Aorta (tissue), 5 donors: ENCODE measurements around the gene FKBP15. TPM values are rescaled to one million over a fixed set of nuclear protein-coding genes. Genes with fewer than 3 reads are reported as not detected.

Experiments used
- ATAC-seq: fragments of 200-7000 bp; cut with Tn5 transposase; one replicate; pipeline ENCODE4 v1.9.1; 2022; ENCODE audit warnings: moderate library complexity; ENCODE audit not compliant: low FRiP score
- DNase-seq, 2 donors: peaks; one replicate each; pipeline ENCODE4 v3.0.0-alpha.2; 2020
- H3K27ac ChIP-seq, 2 donors: one replicate each; pipeline ENCODE4 v1.5.1; 2013; ENCODE audit warnings: low read length in 2 of 2, mild to moderate bottlenecking in 2 of 2, moderate library complexity in 2 of 2, control low read depth in 1 of 2, inconsistent platforms in 1 of 2, low read depth in 1 of 2
- H3K27me3 ChIP-seq, 2 donors: one replicate each; pipeline ENCODE4 v1.6.1; 2013; ENCODE audit warnings: control low read depth in 1 of 2, low read length in 1 of 2, mild to moderate bottlenecking in 1 of 2, moderate library complexity in 1 of 2; ENCODE audit not compliant: insufficient read depth in 2 of 2, control insufficient read depth in 1 of 2
- H3K36me3 ChIP-seq, 2 donors: one replicate each; pipeline ENCODE4 v1.6.1; 2013; ENCODE audit warnings: control low read depth in 1 of 2, low read length in 1 of 2, mild to moderate bottlenecking in 1 of 2; ENCODE audit not compliant: insufficient read depth in 2 of 2, control insufficient read depth in 1 of 2
- H3K4me1 ChIP-seq, 2 donors: one replicate each; pipeline ENCODE4 v1.6.1; 2013; ENCODE audit warnings: low read length in 2 of 2, control low read depth in 1 of 2, mild to moderate bottlenecking in 1 of 2, moderate library complexity in 1 of 2; ENCODE audit not compliant: insufficient read depth in 2 of 2, control insufficient read depth in 1 of 2
- H3K4me3 ChIP-seq, 2 donors: one replicate each; pipeline ENCODE4 v1.5.1; 2013; ENCODE audit warnings: low read length in 2 of 2, control low read depth in 1 of 2, mild to moderate bottlenecking in 1 of 2
- H3K9me3 ChIP-seq: one replicate; pipeline ENCODE4 v1.6.1; 2013; ENCODE audit warnings: mild to moderate bottlenecking, low read length; ENCODE audit not compliant: control insufficient read depth
- WGBS, 2 donors: extraction: QIAGEN DNeasy Blood & Tissue Kit; methylation state at CpG; one replicate each; pipeline ENCODE4 v1.1.7; 2013; 5-methylcytosine and 5-hydroxymethylcytosine counted together
- intact Hi-C, 2 donors: fragments of 100-400 bp; cut with DNase I; formaldehyde crosslinking; loops; one replicate each; pipeline versions ENCODE4 v1.14.2 to v1.15.0; 2022
- polyA plus RNA-seq, 2 donors: library from polyadenylated mRNA; stranded (reverse); fragments of 200-250 nt; gene quantifications; one replicate each; pipeline ENCODE4 v1.2.3, GENCODE V29; 2013
- total RNA-seq, 2 donors: library from RNA; stranded (reverse); fragmentation: NEBNext Ultra II Directional; extraction: Animal tissue kit (Norgen Biotek cat#: 25700); gene quantifications; one replicate each; pipeline ENCODE4 v1.2.1, GENCODE V29; 2021
- donor health status: healthy with polysubstance abuse.
- donor health status: Bipolar disorder and iron deficiency.
- donor health status: DM: no; HTN: no; CAD: no.
- donor health status: DM: no; HTN: no; CAD: no.
- donor health status: DM: yes; HTN: yes; CAD: no.

Gene FKBP15
- total and polyA plus RNA-seq, 4 donors: 8.4 to 48.3 (median 20.2) TPM

DNA sequence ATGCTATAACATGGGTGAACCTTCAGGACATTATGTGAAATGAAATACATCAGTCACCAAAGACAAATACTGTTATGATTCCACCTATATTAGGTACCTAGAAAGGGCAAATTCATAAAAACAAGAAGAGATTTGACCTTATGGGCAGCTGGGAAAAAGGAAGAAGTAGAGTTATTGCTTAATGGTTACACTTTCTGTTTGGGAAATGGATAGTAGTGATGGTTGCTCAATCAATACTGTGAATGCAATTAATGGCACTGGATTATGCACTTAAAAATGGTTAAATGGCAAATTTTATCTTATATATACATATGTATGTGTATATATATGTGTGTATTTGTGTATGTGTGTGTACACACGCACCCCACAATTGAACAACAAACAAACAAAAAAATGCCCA, 15.2 kb downstream of the FKBP15 start:
- no peak for DNase-seq
- Histone ChIP-seq H3K36me3 (peaks cover 4 to 12% of the 10 kb centered on the region in 2 donors), H3K9me3 (no peaks in the 10 kb centered on the region), H3K4me3 (no peak overlapping the region), H3K27me3 (no peaks in the 10 kb centered on the region), H3K27ac (no peak overlapping the region), H3K4me1 (no peaks in the 10 kb centered on the region)
- 91 to 92% methylated on average over 1 of the region's 1 CpG for WGBS, 2 donors
- no peak for ATAC-seq
- intact Hi-C loops: no loop called here

DNA sequence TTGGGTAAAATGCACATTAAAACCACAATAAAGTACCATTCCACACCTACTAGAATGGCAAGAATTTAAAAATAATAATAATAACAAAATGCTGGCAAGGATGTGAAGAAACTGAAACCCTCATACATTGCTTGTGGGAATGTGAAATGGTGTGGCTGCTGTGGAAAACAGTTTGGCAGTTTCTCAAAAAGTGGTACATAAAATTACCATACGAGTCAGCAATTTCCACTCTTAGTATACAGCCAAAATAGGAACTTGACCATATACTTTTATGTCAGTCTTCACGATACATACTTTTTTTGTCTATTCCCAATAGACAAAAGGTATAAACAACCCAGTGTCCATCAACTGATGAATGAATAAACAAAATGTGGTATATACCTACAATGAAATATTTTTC, 15.6 kb downstream of the FKBP15 start:
- ATAC-seq: no peak
- 85 to 86% methylated on average over 2 of the region's 2 CpGs for WGBS, 2 donors
- DNase-seq: no peak
- intact Hi-C loops: no loop called here
- Histone ChIP-seq H3K27me3 (no peaks in the 10 kb centered on the region), H3K4me1 (no peaks in the 10 kb centered on the region), H3K4me3 (no peak overlapping the region), H3K27ac (no peak overlapping the region), H3K36me3 (peaks cover 4 to 12% of the 10 kb centered on the region in 2 donors), H3K9me3 (no peaks in the 10 kb centered on the region)

DNA sequence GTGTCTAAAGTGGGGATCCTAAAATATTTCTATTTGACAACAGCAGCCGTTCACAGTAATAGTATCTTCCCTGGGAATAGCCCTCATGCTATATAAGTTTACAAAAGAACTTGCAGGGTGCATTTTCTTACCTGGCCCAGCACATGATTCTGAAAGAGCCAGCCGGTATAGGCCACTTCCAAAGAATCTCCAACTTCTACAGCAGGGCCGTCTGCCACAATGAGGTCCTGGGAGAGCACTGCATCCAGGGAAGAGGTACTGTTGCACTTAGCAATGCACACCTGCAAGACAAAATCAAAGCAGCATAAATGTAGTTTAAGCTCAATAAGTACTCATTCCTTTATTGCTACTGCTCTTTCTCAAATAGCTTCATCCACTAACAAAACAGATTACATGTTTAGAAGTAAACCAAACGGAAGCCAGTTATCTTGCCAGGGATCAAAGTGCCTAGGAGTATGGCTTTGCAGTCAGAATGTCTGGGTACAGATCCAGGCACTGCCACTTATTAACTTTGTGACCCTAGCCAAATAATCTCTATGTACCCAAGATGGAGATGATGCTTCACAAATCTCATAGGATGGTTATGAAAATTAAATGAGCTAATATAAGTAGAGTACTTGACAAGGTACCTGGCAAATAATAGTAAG, 21.3 kb downstream of the FKBP15 start:
- peaks cover 3 to 9% of the 10 kb centered on the region in 2 donors for H3K36me3 ChIP-seq

DNA sequence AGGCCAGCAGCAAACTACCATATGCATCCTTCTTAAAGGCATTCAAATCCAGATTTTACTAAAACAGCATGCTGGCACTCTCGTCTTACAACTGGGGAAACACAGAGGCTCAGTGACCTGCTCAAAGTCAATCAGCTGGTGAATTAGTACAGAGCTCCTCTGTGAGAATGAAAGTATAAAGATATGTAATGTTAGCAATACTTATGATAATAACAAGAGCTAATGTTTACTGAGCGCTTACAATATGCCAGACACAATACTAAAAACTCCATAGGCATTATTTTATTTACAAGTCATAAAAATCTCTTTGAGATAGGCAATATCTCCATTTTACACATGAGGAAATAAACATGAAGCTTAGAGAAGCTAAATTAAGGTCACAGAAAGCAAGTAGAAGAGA, 28.6 kb downstream of the FKBP15 start:
- Histone ChIP-seq H3K4me3 (no peak overlapping the region), H3K27ac (no peak overlapping the region), H3K4me1 (no peaks in the 10 kb centered on the region), H3K27me3 (no peaks in the 10 kb centered on the region), H3K9me3 (no peaks in the 10 kb centered on the region), H3K36me3 (peaks cover 0 to 11% of the 10 kb centered on the region in 2 donors)
- 55 to 66% methylated on average over 2 of the region's 2 CpGs for WGBS, 2 donors
- intact Hi-C loops: no loop called here
- ATAC-seq (no peak), DNase-seq (no peak)

More for the DNA sequence above, 21.3 kb downstream of the FKBP15 start:
- no peak for DNase-seq
- ATAC-seq: no peak
- Histone ChIP-seq H3K4me3 (no peak overlapping the region), H3K9me3 (no peaks in the 10 kb centered on the region), H3K27ac (no peak overlapping the region), H3K4me1 (no peaks in the 10 kb centered on the region), H3K27me3 (no peaks in the 10 kb centered on the region)
- intact Hi-C loops: no loop called here
- 76 to 82% methylated on average over 4 of the region's 4 CpGs for WGBS, 2 donors

DNA sequence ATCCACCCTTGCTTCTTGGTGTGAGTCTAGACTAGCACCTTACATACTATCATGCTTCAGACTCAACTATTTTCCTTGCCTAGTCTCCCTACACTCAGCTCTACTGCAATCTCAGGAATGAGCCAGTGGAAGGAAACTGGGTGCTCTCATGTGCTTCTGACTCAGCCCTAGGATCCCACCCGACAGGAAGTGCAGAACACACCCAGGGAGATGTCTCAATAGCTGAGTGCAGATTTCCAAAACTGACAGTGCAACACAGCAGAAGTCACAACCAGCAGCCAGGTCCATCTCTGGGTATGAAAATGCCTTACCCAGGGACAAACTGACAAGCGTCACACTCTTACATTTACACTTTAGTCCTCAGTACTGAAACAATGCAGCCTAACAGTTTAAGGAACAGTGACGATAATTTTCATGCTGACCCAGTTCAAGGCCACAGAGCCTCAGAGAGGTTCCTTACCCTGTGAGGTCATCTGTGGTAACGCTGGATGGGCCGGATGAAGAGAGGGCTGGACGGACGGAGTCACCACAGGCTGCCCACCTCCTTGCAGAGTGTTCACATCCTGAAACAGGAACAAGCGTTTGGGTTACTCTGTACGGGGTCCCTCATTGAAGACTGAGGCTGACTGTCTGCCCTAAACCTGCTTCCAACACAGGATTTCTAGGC, 33.0 kb downstream of the FKBP15 start:
- H3K27me3 ChIP-seq: no peaks in the 10 kb centered on the region
- no peak overlapping the region for H3K4me3 ChIP-seq
- ATAC-seq: peak; percentile 80
- 92 to 93% methylated on average over 9 of the region's 9 CpGs for WGBS, 2 donors
- H3K4me1 ChIP-seq: no peaks in the 10 kb centered on the region
- H3K36me3 ChIP-seq: peaks cover 4 to 20% of the 10 kb centered on the region in 2 donors
- intact Hi-C loops: no loop called here
- no peak overlapping the region for H3K27ac ChIP-seq
- peak in 1 of 2 donors; percentile 80 for DNase-seq
- no peaks in the 10 kb centered on the region for H3K9me3 ChIP-seq

DNA sequence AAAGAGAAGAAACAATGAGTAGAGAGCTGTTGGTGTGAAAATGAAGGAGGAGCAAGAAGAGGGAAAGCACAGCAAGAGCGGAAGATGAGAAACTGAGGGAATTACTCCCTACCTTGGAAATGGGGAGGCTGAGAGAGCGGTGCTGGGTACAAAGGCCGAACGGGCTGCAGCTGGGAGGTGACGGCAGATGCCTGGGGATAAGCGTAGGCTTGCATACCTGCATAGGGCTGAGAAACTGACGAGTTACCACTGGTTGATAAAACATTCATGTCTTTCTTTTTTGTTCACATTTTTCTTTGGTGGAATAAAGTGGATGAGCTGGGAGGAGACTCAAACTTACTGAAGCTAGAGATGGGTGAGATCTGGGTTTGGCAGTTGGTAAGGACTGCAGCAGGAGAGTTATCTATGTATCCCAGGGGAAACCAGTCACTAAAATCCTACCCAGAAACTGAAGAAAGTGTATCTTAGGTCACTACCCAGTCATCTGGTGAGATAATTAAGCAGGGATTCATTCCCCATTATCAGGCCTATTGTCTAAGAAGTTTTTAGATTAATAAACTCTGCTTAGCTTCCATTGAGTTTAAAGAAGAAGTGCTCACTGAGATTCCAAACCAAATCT, 34.8 kb downstream of the FKBP15 start:
- DNase-seq (no peak), ATAC-seq (no peak)
- H3K4me1 ChIP-seq: no peaks in the 10 kb centered on the region
- H3K9me3 ChIP-seq: no peaks in the 10 kb centered on the region
- H3K27me3 ChIP-seq: no peaks in the 10 kb centered on the region
- H3K4me3 ChIP-seq: no peak overlapping the region
- no peak overlapping the region for H3K27ac ChIP-seq
- intact Hi-C loops: no loop called here
- H3K36me3 ChIP-seq: peaks cover 11 to 20% of the 10 kb centered on the region in 2 donors
- WGBS, 2 donors: 96% methylated on average over 7 of the region's 7 CpGs

DNA sequence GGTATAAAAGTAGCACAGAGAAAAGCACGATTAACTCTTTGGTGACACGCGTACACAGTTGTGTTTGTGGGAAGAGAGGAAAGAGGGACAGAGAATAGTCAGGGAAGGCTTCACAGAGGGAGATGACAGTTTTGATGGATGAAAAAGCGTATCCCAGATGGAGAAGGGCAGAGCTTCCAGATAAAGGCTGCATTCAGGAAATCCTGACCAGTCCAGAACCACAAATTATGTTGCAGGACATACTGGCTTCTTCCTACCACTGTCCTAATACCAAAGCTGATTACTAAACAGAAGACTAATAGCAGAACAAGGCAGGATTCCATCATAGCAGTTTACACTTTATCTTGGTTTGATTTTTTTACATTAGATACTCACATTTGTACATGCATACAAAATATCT, 35.8 kb downstream of the FKBP15 start:
- WGBS, 2 donors: 89 to 92% methylated on average over 4 of the region's 4 CpGs
- Histone ChIP-seq H3K27ac (no peak overlapping the region), H3K9me3 (no peaks in the 10 kb centered on the region), H3K27me3 (no peaks in the 10 kb centered on the region), H3K36me3 (peaks cover 11 to 20% of the 10 kb centered on the region in 2 donors), H3K4me1 (no peaks in the 10 kb centered on the region), H3K4me3 (no peak overlapping the region)
- ATAC-seq (no peak), DNase-seq (no peak)
- intact Hi-C loops: no loop called here

DNA sequence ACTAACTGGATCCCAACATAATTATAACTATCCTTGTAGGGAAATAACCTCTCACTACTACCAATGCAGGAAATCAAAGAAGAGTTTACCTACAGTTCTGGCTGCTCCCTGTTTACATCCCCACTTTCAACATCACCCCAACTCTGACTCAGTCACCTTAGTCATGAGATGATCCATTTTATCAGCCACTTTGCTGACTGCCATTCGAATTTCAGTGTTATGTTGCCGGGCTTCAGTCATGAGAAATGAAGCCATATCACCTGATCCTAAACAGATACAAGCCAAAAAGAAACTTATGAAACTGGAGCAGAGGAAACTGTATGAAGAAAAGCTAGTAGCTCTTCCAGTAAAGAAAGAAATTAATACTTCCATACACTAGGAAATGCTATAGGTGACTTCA, 36.5 kb downstream of the FKBP15 start:
- Histone ChIP-seq H3K36me3 (peaks cover 11 to 22% of the 10 kb centered on the region in 2 donors), H3K9me3 (no peaks in the 10 kb centered on the region), H3K4me1 (no peaks in the 10 kb centered on the region), H3K27ac (no peak overlapping the region), H3K4me3 (no peak overlapping the region), H3K27me3 (no peaks in the 10 kb centered on the region)
- ATAC-seq: no peak
- DNase-seq: no peak
- 90 to 91% methylated on average over 2 of the region's 2 CpGs for WGBS, 2 donors
- intact Hi-C loops: no loop called here
